Stimulated activated naive CD4-positive, alpha-beta T cell treated with Interleukin-2 at 50 U/mL for 16 hours (primary cell): ENCODE results near the gene TMC2.
"Not testable (repeated sequence)": the region's sequence is repeated elsewhere in the genome, so short reads cannot be mapped to it uniquely, and the experiment has no call there.

Experiments
- DNase-seq: peaks from one replicate; lab custom pipeline; 2025; lab: John Stamatoyannopoulos, UW

The TMC2 gene

GRCh38 chr20:2536560-2536986, at the start of gene TMC2:
Gene TMC2 (plus strand): TSS chr20:2536573. CDS start chr20:2536622, 49 bp downstream.
- DNase-seq, result no peak

- not testable (repeated sequence) for DNase-seq
These were observed 33.5 kb upstream of the TMC2 start for GRCh38 chr20:2502808-2503384.

- DNase-seq, result not testable (repeated sequence)
These were observed 31.6 kb upstream of the TMC2 start for GRCh38 chr20:2504803-2505202.

- DNase-seq, result not testable (repeated sequence)
These were observed 29.9 kb upstream of the TMC2 start for GRCh38 chr20:2506426-2506825.

GRCh38 chr20:2507464-2507863, 28.9 kb upstream of the TMC2 start:
- DNase-seq, result no peak

GRCh38 chr20:2507875-2508630, 28.3 kb upstream of the TMC2 start:
- no peak for DNase-seq

- DNase-seq, result peak; percentile 75
These were observed 27.5 kb upstream of the TMC2 start, which contains the start of gene ZNF343 for GRCh38 chr20:2508631-2509467. Gene ZNF343 (minus strand): TSS chr20:2508915. CDS start chr20:2493895, 15,020 bp downstream.

- DNase-seq, result no peak
These were observed 26.9 kb upstream of the TMC2 start for GRCh38 chr20:2509468-2509781.

- DNase-seq, result no peak
These were observed 26.6 kb upstream of the TMC2 start for GRCh38 chr20:2509794-2510193.

GRCh38 chr20:2515203-2515602, 21.2 kb upstream of the TMC2 start:
- no peak for DNase-seq

- no peak for DNase-seq
These were observed 20.0 kb upstream of the TMC2 start for GRCh38 chr20:2516399-2516798.

GRCh38 chr20:2518096-2518495, 18.3 kb upstream of the TMC2 start:
- DNase-seq, result no peak

- no peak for DNase-seq
These were observed 17.8 kb upstream of the TMC2 start for GRCh38 chr20:2518558-2518957.

GRCh38 chr20:2519115-2519809, 17.1 kb upstream of the TMC2 start:
- DNase-seq, result no peak

- no peak for DNase-seq
These were observed 15.8 kb upstream of the TMC2 start for GRCh38 chr20:2520617-2521016.

GRCh38 chr20:2521369-2522305, 14.7 kb upstream of the TMC2 start:
- peak; percentile 48 for DNase-seq

- DNase-seq, result not testable (repeated sequence)
These were observed 13.4 kb upstream of the TMC2 start for GRCh38 chr20:2522826-2523429.

- DNase-seq, result peak; percentile 84
These were observed 12.3 kb upstream of the TMC2 start for GRCh38 chr20:2523919-2524708.

- peak; percentile 27 for DNase-seq
These were observed 11.5 kb upstream of the TMC2 start for GRCh38 chr20:2524709-2525506.
